Keratinocyte (primary cell): ENCODE measurements around the gene P2RX1.

Experiments used
- EZH2 ChIP-seq: IDR thresholded peaks from one replicate; pipeline ENCODE4 v1.6.1; 2012; ENCODE audit warnings: inconsistent platforms, mild to moderate bottlenecking, low read length, moderate library complexity
- TF ChIP-seq, protein P1 (sequence below), 3 experiments: IDR thresholded peaks in 1 of 3; conservative IDR thresholded peaks in 1 of 3; optimal IDR thresholded peaks in 1 of 3; 2 replicates in 2 of 3; 3 replicates in 1 of 3; pipeline versions ENCODE3 to v1.5.1; 2011; ENCODE audit warnings: low read length in 3 of 3, mild to moderate bottlenecking in 3 of 3, moderate library complexity in 2 of 3, control low read depth in 1 of 3, inconsistent platforms in 1 of 3; ENCODE audit not compliant: insufficient read depth in 2 of 3; ENCODE audit errors: extremely low read depth in 1 of 3

DNA sequence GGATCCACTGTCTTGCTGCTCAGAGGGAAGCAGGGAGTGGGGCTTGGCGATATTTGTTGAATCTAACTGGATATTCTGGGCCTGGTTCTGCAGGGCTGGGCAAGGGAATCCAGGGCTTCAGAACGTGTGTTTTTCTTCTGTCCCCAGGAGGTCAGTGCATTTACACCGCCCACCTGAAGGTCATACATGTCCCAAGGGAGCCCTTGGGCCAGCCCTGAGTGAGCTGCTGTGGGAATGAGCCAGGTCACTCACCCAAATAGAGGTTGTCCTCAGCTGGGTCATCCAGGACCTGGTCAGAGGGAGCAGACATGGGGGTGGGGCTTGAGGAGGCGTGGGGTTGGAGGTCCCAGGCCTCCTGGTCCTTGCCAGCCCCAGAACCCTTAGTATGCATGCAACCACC lies 34.0 kb downstream of the P2RX1 start:
- TF ChIP-seq, protein P1, sequence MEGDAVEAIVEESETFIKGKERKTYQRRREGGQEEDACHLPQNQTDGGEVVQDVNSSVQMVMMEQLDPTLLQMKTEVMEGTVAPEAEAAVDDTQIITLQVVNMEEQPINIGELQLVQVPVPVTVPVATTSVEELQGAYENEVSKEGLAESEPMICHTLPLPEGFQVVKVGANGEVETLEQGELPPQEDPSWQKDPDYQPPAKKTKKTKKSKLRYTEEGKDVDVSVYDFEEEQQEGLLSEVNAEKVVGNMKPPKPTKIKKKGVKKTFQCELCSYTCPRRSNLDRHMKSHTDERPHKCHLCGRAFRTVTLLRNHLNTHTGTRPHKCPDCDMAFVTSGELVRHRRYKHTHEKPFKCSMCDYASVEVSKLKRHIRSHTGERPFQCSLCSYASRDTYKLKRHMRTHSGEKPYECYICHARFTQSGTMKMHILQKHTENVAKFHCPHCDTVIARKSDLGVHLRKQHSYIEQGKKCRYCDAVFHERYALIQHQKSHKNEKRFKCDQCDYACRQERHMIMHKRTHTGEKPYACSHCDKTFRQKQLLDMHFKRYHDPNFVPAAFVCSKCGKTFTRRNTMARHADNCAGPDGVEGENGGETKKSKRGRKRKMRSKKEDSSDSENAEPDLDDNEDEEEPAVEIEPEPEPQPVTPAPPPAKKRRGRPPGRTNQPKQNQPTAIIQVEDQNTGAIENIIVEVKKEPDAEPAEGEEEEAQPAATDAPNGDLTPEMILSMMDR (optimal IDR thresholded peaks at IDR 0.05 in 1 of 3, IDR thresholded peaks at IDR 0.05 in 1 of 3, conservative IDR thresholded peaks at IDR 0.05 in 1 of 3; ENCODE audit: extremely low read depth in 1 of 3, insufficient read depth in 2 of 3, low read length in 3 of 3) = no peak
- TF ChIP-seq EZH2 = no peak
